CD8-positive, alpha-beta memory T cell (primary cell): ENCODE measurements around the gene ECT2. TPM values are rescaled to one million over a fixed set of nuclear protein-coding genes. Genes with fewer than 3 reads are reported as not detected.

Experiments used
- CTCF ChIA-PET: fragments of 350-600 bp; sonication (Branson Sonifier 250); formaldehyde crosslinking; loops from one replicate; lab custom pipeline; 2021; ENCODE audit warnings: antibody characterized with exemption; lab: Charles Lee
- POLR2A ChIA-PET: fragments of 350-600 bp; sonication (Branson Sonifier 250); formaldehyde crosslinking; loops from one replicate; lab custom pipeline; 2021; ENCODE audit warnings: antibody characterized with exemption; lab: Charles Lee
- DNase-seq, 5 donors: peaks; one replicate each; pipeline versions ENCODE4 v3.0.0 to v3.0.0-alpha.2; 2020 to 2022; ENCODE audit warnings: mixed read lengths in 1 of 5
- H3K27ac ChIP-seq: one replicate; pipeline ENCODE4 v1.7.0; 2013; ENCODE audit warnings: low read depth, mild to moderate bottlenecking, low read length, moderate library complexity
- H3K27me3 ChIP-seq: 2 replicates; pipeline ENCODE4 v1.7.0; 2013; ENCODE audit warnings: low read length, mild to moderate bottlenecking; ENCODE audit not compliant: insufficient read depth, poor library complexity, severe bottlenecking
- H3K36me3 ChIP-seq: 2 replicates; pipeline ENCODE4 v1.7.0; 2013; ENCODE audit warnings: mild to moderate bottlenecking, low read length, moderate library complexity; ENCODE audit not compliant: insufficient read depth
- H3K4me1 ChIP-seq: 2 replicates; pipeline ENCODE4 v1.7.0; 2013; ENCODE audit warnings: mild to moderate bottlenecking, low read length, moderate library complexity; ENCODE audit not compliant: insufficient read depth
- H3K4me3 ChIP-seq: 2 replicates; pipeline ENCODE4 v1.7.0; 2013; ENCODE audit warnings: mild to moderate bottlenecking, low read length
- H3K9me3 ChIP-seq: 2 replicates; pipeline ENCODE4 v1.7.0; 2013; ENCODE audit warnings: mild to moderate bottlenecking, low read length
- H3K27ac Mint-ChIP-seq, 8 donors: one replicate each; pipeline ENCODE4 v1.8.0; 2020 to 2021; ENCODE audit warnings: mixed read lengths in 8 of 8, mild to moderate bottlenecking in 6 of 8, inconsistent platforms in 3 of 8, moderate library complexity in 3 of 8
- H3K27me3 Mint-ChIP-seq, 2 donors: one replicate each; pipeline ENCODE4 v1.8.0; 2020 to 2021; ENCODE audit warnings: mixed read lengths in 2 of 2, mild to moderate bottlenecking in 1 of 2, moderate library complexity in 1 of 2
- H3K36me3 Mint-ChIP-seq, 3 donors: one replicate each; pipeline ENCODE4 v1.8.0; 2020 to 2021; ENCODE audit warnings: mixed read lengths in 3 of 3, inconsistent platforms in 1 of 3, mild to moderate bottlenecking in 1 of 3
- H3K4me1 Mint-ChIP-seq, 3 donors: one replicate each; pipeline ENCODE4 v1.8.0; 2020 to 2021; ENCODE audit warnings: mixed read lengths in 3 of 3, inconsistent platforms in 1 of 3, mild to moderate bottlenecking in 1 of 3
- H3K4me3 Mint-ChIP-seq, 7 donors: one replicate each; pipeline ENCODE4 v1.8.0; 2020 to 2021; ENCODE audit warnings: mixed read lengths in 7 of 7, mild to moderate bottlenecking in 6 of 7, moderate library complexity in 4 of 7, inconsistent platforms in 2 of 7
- H3K9me3 Mint-ChIP-seq, 5 donors: one replicate each; pipeline ENCODE4 v1.8.0; 2020 to 2022; ENCODE audit warnings: mixed read lengths in 5 of 5, mild to moderate bottlenecking in 3 of 5, moderate library complexity in 2 of 5, inconsistent platforms in 1 of 5
- polyA plus RNA-seq: library from polyadenylated mRNA; unstranded; fragments of 300-500 nt; fragmentation: Illumina TruSeq; gene quantifications from one replicate; pipeline ENCODE4 v1.2.3, GENCODE V29; 2021
- total RNA-seq, 2 experiments: library from RNA; stranded (reverse); gene quantifications; one replicate each; pipeline ENCODE4 v1.2.3, GENCODE V29; 2021

The ECT2 gene
- total and polyA plus RNA-seq, 3 experiments from 2014 or later = 2.4 to 32.9 (median 31.9) TPM

- Mint-ChIP-seq H3K27me3 (no peaks in the 10 kb centered on the region), H3K36me3 (peaks cover 7 to 24% (median 22%) of the 10 kb centered on the region in 3 donors), H3K4me3 (no peak overlapping the region), H3K27ac (no peak overlapping the region), H3K9me3 (no peaks in the 10 kb centered on the region), H3K4me1 (peaks cover 4 to 17% (median 8%) of the 10 kb centered on the region in 3 donors)
- no peaks in the 10 kb centered on the region for H3K4me1 ChIP-seq
- H3K4me3 ChIP-seq = no peak overlapping the region
- ChIA-PET CTCF (no interaction called here), POLR2A (no interaction called here)
- H3K27me3 ChIP-seq = no peaks in the 10 kb centered on the region
- H3K36me3 ChIP-seq = no peaks in the 10 kb centered on the region
- no peak overlapping the region for H3K27ac ChIP-seq
- no peaks in the 10 kb centered on the region for H3K9me3 ChIP-seq
- DNase-seq = no peak
These were observed 16.3 kb downstream of the ECT2 start for GRCh38 chr3:172766718-172767405.

DNA sequence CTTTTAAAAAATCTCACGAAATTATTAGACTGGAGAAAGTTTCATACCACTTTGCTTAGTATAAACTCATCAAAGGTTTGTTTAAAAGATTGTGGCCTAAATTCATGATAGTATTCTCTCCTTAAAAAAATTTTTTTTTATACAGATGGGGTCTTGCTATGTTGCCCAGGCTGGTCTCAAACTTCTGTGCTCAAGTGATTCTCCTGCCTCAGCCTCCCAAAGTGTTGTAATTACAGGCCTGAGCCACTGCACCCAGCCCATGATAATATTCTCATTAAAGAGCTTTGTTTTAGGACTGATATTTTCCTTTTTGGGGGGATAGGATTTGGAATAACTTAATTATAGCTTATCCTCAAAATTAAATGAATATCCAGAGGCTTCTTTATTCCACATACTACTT lies 19.9 kb downstream of the ECT2 start:
- H3K4me1 Mint-ChIP-seq = peaks cover 4 to 17% (median 8%) of the 10 kb centered on the region in 3 donors
- no peaks in the 10 kb centered on the region for H3K27me3 ChIP-seq
- H3K4me3 ChIP-seq = no peak overlapping the region
- H3K27me3 Mint-ChIP-seq = no peaks in the 10 kb centered on the region
- H3K27ac Mint-ChIP-seq = no peak overlapping the region
- no peaks in the 10 kb centered on the region for H3K9me3 Mint-ChIP-seq
- DNase-seq = no peak
- H3K9me3 ChIP-seq = no peaks in the 10 kb centered on the region
- peaks cover 3 to 22% (median 13%) of the 10 kb centered on the region in 3 donors for H3K36me3 Mint-ChIP-seq
- no peak overlapping the region for H3K4me3 Mint-ChIP-seq
- ChIA-PET POLR2A (no interaction called here), CTCF (interaction anchor here (1.2 kb wide), 1 partner anchor 20 kb away, joined by 3 read pairs; the partner anchor contains the start of gene ECT2)
- H3K27ac ChIP-seq = no peak overlapping the region
- H3K4me1 ChIP-seq = no peaks in the 10 kb centered on the region
- H3K36me3 ChIP-seq = no peaks in the 10 kb centered on the region

- no peaks in the 10 kb centered on the region for H3K9me3 ChIP-seq
- H3K4me3 ChIP-seq = no peak overlapping the region
- Mint-ChIP-seq H3K27me3 (no peaks in the 10 kb centered on the region), H3K27ac (peak overlapping the region in 2 of 8 donors; percentile 24 to 52), H3K9me3 (no peaks in the 10 kb centered on the region), H3K4me1 (peaks cover 4 to 17% (median 8%) of the 10 kb centered on the region in 3 donors), H3K36me3 (peaks cover 3 to 22% (median 19%) of the 10 kb centered on the region in 3 donors), H3K4me3 (peak overlapping the region in 2 of 7 donors; percentile 8 to 30)
- DNase-seq = no peak
- no peak overlapping the region for H3K27ac ChIP-seq
- no peaks in the 10 kb centered on the region for H3K27me3 ChIP-seq
- ChIA-PET POLR2A (no interaction called here), CTCF (interaction anchor here (1.2 kb wide), 1 partner anchor 21 kb away, joined by 3 read pairs; the partner anchor contains the start of gene ECT2)
- no peaks in the 10 kb centered on the region for H3K4me1 ChIP-seq
- no peaks in the 10 kb centered on the region for H3K36me3 ChIP-seq
These were observed 21.1 kb downstream of the ECT2 start for GRCh38 chr3:172771672-172772071.

DNA sequence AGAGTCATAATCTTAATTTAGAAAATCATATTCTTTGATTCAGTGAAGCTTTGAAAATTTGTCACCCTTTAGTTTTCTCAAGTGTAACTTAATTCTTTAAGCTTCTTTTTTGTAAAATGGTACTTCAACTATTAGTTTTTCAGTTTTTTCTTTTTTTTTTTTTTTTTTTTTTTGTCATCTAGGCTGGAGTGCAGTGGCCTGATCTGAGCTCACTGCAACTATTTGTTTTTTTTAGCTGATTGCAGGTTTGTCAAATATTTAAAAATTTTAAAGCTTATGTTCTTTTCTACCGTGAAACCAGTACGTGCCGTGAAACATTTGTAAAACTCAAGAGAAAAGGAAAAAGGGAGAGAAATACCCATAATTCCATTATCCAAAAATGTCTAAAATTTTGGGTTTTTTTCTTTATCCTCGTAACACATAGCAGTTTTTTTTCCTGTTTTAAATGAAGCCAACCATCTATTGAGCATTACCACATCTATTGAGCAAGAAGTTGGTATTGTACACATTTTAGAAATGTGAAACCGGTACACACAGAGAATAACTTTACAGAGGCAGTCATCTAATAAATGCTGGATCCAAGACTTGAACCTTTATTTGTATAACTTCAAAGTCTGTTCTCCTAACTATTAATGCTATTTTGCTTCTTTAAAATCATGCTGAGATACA lies 25.7 kb downstream of the ECT2 start:
- POLR2A ChIA-PET = no interaction called here
- Histone ChIP-seq H3K9me3 (no peaks in the 10 kb centered on the region), H3K36me3 (no peaks in the 10 kb centered on the region)

DNA sequence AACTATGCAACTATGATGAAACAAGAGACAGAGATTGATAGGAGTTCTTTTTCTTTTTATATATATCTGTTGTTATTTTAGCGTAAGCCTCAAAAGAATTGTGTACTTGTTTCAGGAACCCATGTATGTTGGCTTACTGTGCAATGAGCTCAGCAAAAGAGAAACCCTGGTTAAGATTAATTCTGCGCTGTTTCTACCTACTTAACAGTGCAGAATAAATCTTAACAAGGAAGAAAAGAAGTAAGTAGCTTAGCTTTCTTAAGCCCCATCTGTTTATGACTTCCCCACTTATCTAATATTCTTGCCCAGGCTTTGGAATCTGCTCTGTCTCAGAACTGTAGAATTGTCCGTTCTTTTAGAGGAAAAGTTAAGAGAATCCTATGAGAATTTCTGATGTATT lies 27.4 kb downstream of the ECT2 start:
- ChIA-PET POLR2A (no interaction called here), CTCF (no interaction called here)
- peaks cover 0 to 1% (median 0%) of the 10 kb centered on the region in 3 donors for H3K4me1 Mint-ChIP-seq
- H3K4me1 ChIP-seq = no peaks in the 10 kb centered on the region
- no peaks in the 10 kb centered on the region for H3K27me3 ChIP-seq
- no peak overlapping the region for H3K27ac ChIP-seq
- no peak for DNase-seq
- H3K36me3 Mint-ChIP-seq = peaks cover 4 to 15% (median 14%) of the 10 kb centered on the region in 3 donors
- no peaks in the 10 kb centered on the region for H3K9me3 Mint-ChIP-seq
- H3K4me3 Mint-ChIP-seq = no peak overlapping the region
- H3K27me3 Mint-ChIP-seq = no peaks in the 10 kb centered on the region
- no peak overlapping the region for H3K4me3 ChIP-seq
- H3K9me3 ChIP-seq = no peaks in the 10 kb centered on the region
- H3K36me3 ChIP-seq = no peaks in the 10 kb centered on the region
- H3K27ac Mint-ChIP-seq = no peak overlapping the region

More for the DNA sequence above, 25.7 kb downstream of the ECT2 start:
- no peaks in the 10 kb centered on the region for H3K9me3 Mint-ChIP-seq
- peaks cover 3 to 18% (median 14%) of the 10 kb centered on the region in 3 donors for H3K36me3 Mint-ChIP-seq
- no peak overlapping the region for H3K27ac ChIP-seq
- no peak overlapping the region for H3K27ac Mint-ChIP-seq
- DNase-seq = no peak
- H3K4me3 Mint-ChIP-seq = no peak overlapping the region
- H3K4me1 Mint-ChIP-seq = peaks cover 4 to 5% (median 5%) of the 10 kb centered on the region in 3 donors
- CTCF ChIA-PET = no interaction called here
- no peaks in the 10 kb centered on the region for H3K4me1 ChIP-seq
- no peaks in the 10 kb centered on the region for H3K27me3 Mint-ChIP-seq
- H3K4me3 ChIP-seq = no peak overlapping the region
- no peaks in the 10 kb centered on the region for H3K27me3 ChIP-seq

DNA sequence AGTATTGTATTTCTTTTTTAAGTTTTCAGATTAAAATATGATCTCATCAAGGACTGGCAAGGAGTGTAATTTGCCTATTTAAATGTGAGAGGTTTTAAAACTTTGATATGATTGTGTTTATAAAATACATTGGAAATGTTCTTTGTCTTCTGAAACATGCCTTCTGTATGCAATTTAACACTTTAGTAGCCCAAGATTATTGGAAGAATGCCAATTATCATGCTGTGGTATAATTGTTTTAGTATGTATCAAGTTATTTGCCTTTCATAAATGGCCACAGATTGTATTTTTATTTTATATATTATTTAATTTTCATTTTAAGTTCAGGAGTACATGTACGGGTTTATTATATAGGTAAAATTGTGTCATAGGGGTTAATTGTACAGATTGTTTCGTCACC lies 31.7 kb downstream of the ECT2 start:
- H3K36me3 Mint-ChIP-seq = peaks cover 3 to 6% (median 5%) of the 10 kb centered on the region in 3 donors
- no peaks in the 10 kb centered on the region for H3K27me3 Mint-ChIP-seq

GRCh38 chr3:172786036-172786435 lies 35.5 kb downstream of the ECT2 start:
- H3K9me3 ChIP-seq = no peaks in the 10 kb centered on the region
- Mint-ChIP-seq H3K36me3 (peaks cover 14 to 20% (median 17%) of the 10 kb centered on the region in 3 donors), H3K4me3 (no peak overlapping the region), H3K27me3 (no peaks in the 10 kb centered on the region), H3K27ac (no peak overlapping the region), H3K4me1 (peaks cover 0 to 1% (median 0%) of the 10 kb centered on the region in 3 donors), H3K9me3 (no peaks in the 10 kb centered on the region)
- H3K36me3 ChIP-seq = no peaks in the 10 kb centered on the region
- ChIA-PET CTCF (no interaction called here), POLR2A (no interaction called here)
- no peak overlapping the region for H3K4me3 ChIP-seq
- H3K4me1 ChIP-seq = no peaks in the 10 kb centered on the region
- DNase-seq = no peak
- H3K27me3 ChIP-seq = no peaks in the 10 kb centered on the region
- no peak overlapping the region for H3K27ac ChIP-seq

More for the DNA sequence above, 31.7 kb downstream of the ECT2 start:
- H3K4me1 Mint-ChIP-seq = peaks cover 0 to 1% (median 0%) of the 10 kb centered on the region in 3 donors
- CTCF ChIA-PET = no interaction called here
- H3K4me1 ChIP-seq = no peaks in the 10 kb centered on the region
- H3K27me3 ChIP-seq = no peaks in the 10 kb centered on the region
- H3K4me3 ChIP-seq = no peak overlapping the region
- DNase-seq = no peak
- H3K9me3 Mint-ChIP-seq = no peaks in the 10 kb centered on the region
- H3K27ac ChIP-seq = no peak overlapping the region
- H3K4me3 Mint-ChIP-seq = no peak overlapping the region
- POLR2A ChIA-PET = no interaction called here
- H3K9me3 ChIP-seq = no peaks in the 10 kb centered on the region
- H3K36me3 ChIP-seq = no peaks in the 10 kb centered on the region
- no peak overlapping the region for H3K27ac Mint-ChIP-seq

GRCh38 chr3:172787019-172787418 lies 36.5 kb downstream of the ECT2 start:
- POLR2A ChIA-PET = no interaction called here
- no peaks in the 10 kb centered on the region for H3K27me3 Mint-ChIP-seq
- Histone ChIP-seq H3K9me3 (no peaks in the 10 kb centered on the region), H3K4me1 (no peaks in the 10 kb centered on the region), H3K27ac (no peak overlapping the region), H3K36me3 (no peaks in the 10 kb centered on the region), H3K4me3 (no peak overlapping the region), H3K27me3 (no peaks in the 10 kb centered on the region)
- no peak overlapping the region for H3K27ac Mint-ChIP-seq
- peaks cover 14 to 21% (median 17%) of the 10 kb centered on the region in 3 donors for H3K36me3 Mint-ChIP-seq
- peaks cover 0 to 1% (median 0%) of the 10 kb centered on the region in 3 donors for H3K4me1 Mint-ChIP-seq
- no peaks in the 10 kb centered on the region for H3K9me3 Mint-ChIP-seq
- no peak overlapping the region for H3K4me3 Mint-ChIP-seq
- DNase-seq = no peak
- CTCF ChIA-PET = no interaction called here
